NCI-H187 (cell line): Measurements from ENCODE around the gene CD1D.
"Not testable (repeated sequence)": the region's sequence is repeated elsewhere in the genome, so short reads cannot be mapped to it uniquely, and the experiment has no call there.

Experiments used
- DNase-seq, 2 experiments: peaks; one replicate each; lab custom pipeline; 2025; lab: John Stamatoyannopoulos, UW

Gene CD1D

DNA sequence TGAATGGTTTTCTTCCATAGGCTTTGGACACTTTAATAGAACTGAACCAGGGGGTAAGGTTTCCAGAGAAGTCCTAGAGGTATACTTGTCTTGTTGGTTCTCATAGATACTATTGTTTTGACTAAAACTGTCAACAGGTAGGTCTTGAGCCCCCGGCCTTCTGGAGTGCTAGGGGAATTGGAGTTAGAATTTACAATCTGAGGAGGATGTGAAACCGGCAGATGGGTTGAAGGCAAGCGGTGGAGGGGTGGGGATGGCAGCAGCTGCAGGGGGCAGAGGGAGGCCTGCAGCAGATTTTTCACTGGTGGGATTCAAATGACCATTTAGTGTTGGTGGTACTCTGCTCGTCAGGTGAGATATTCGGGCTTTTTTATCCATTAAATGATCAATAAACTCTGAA lies 4.3 kb upstream of the CD1D start:
- DNase-seq = no peak

- not testable (repeated sequence) for DNase-seq
Measured at GRCh38 chr1:158176849-158177699, 3.6 kb upstream of the CD1D start.

DNA sequence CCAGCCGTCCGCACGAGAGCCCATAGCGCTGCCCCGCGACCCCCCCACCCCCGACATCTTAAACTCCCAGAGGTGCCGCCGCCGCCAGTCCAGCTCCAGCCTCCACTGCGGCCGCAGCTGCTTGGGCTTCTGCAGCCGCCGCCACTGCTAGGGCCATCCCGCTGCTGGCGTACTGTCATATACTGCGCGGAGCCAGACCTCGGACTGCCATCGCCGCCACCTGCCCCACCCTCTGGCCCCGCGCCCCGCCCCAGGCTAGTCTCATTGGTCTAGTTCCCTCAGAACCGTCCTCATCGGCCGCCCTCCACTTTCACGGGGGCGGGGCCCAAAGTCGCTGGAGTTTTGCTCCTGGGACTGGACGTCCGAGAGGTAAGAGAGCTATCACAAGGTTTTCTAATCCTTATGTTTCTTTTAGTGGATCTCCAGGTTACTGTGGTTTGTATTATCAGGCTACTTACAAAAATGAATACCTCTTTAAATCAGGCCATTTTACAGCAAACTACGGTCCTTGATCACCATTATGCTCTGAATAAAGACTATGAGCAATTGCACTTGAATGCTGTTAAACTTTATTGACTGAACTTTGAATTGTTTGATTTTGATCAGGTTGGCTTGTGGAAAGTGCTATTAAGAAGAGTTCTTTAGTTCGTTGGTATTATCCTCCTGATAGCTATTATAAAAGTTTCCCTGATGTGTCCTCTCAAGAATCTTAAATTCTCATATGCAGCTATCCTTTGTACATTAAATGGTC lies 2.8 kb upstream of the CD1D start:
- peak in 1 of 2 experiments; percentile 26 for DNase-seq

DNA sequence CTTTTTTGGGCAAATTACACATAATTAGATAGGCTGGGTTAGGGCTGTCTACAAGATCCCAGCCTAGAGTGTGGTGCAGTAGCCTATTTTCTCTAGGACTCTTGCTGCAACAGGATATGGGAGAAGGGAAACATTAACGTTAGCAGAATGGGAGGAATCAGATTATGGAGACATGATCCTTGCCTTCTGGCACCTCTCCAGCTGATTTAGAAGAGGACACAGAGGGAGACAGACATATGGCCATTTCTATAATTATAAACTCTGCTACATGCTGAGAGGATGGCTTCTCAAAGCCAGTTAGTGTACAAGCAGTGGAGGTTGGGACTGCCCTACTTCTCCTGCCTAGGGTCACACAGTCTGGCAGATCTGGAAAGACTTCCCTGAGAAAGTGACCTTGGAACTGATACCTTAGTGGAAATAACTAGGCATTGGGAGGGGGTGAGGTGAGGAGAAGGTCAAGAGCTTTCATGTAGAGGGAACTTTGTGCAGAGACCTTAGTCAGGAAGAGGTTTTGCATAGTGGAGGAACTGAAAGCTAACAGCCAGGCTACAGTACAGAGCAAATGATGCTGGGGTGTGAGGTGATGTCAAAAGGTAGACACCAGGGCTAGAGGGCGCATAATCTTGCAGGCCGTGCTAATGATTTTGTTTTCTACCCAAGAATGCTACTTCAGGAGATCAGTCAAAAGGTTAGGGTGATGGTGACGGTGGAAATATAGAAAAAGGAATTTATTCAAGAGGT lies 1.2 kb upstream of the CD1D start:
- DNase-seq = no peak

GRCh38 chr1:158181577-158181922 lies 855 bp downstream of the CD1D start:
- no peak for DNase-seq

- DNase-seq = no peak
Measured at GRCh38 chr1:158185770-158186169, 5.1 kb downstream of the CD1D start.

DNA sequence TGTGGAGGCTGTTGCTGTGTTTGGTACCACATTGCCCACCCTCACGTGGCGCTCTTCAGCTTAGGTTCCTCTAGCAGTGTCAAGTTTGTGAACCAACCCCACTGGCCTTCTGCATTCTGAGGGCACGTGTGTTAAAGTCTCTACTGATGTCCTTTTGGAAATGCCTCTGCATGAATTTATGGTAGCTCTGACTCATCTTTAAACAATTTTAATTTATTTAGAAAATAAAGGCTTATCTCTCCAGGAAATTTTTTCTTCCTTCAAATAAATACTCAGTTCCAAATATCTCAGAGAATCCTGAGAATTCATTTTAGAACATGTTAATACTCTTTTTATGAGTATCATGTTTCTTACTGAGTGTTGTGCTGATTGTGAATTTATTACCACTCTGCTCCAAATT lies 5.5 kb downstream of the CD1D start:
- no peak for DNase-seq

DNA sequence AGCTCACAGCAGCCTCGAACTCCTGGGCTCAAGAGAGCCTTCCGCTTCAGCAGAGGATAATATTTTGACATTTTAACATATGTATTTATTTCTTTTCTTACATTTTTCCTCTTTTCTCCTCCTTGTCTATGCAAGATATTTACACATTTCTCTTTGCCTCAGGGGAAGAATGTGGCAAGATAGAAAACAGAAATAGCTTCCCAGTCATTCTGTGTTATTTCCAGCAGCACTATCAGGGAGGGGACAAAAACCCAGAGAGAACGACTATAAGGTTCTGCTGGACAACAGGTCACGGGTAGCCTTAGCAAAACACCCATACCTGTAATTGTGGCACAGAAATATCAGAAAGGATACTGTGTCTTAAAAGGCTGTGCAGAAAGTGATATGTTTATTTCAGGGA lies 7.9 kb downstream of the CD1D start:
- no peak for DNase-seq

DNA sequence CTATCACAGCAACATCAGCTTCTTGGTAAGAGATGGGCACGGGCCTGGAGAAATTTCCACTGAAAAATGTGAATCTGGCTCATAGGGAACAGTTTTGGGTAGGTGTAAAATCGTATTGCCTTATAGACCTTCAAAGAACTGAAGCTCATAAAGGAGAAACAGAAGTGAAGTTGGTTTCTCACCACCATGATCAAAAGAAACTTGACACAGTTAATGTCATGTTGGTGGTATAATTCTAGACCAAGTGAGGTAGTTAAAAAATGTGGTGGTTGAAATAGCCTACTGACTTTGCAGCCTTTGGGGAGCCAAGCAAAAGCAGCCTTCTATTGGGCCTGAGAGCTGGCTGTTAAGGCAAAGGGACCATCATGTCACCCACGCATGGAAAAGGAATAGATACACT lies 8.9 kb downstream of the CD1D start:
- no peak for DNase-seq

DNA sequence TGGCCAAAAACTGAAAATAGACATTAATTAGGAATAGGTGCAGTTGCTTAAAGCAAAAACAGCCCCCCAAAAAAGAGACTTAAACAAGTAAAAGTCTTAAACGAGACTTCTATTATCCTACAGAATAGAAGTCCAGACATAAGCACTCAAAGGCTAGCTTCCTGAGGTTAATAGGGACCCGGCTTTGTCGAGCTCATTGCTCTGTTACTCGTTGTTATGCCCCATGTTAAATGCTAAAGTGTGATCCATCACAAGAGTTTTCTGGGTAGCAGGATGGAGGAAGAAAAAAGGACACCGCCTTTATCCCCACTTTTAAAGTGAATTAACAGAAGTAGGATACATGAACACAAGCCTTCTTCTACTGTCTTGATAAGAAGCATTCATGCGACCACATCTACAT lies 10.6 kb downstream of the CD1D start:
- no peak for DNase-seq

DNA sequence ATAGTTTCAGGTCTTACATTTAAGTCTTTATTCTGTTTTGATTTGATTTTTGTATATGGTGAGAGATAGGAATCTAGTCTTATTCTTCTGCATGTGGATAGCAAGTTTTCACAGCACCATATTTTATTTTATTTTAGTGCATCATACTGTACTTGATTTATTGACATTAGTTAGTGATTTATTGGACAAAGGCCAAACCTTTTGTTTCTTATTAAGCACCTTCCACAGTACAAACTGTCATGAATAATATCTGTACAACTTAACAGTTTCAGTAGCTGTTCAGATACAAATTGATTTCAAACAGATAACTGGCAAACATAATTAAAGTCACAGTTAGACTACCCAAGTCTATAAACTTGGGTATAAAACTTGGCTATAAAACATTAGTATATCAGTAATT lies 15.8 kb downstream of the CD1D start:
- no peak for DNase-seq

DNA sequence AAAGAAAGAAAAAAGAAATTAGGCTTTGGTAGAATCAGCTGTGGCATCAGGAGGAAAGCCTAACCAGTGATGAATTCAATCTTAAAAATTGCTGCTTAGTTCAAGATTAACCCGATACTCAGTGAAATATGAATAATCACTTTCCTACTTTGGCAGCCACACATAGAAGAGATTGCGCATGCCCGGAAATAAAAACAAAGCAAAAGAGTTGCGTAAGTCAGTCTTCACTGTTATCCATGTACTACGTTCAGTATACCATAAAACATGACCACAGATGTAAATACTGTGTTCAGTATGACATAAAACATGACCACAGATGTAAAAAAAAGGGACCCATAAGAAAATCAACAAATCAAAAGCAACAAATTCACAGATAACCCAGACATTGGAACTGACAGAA lies 19.2 kb downstream of the CD1D start:
- no peak for DNase-seq

GRCh38 chr1:158200527-158200926 lies 19.8 kb downstream of the CD1D start:
- DNase-seq = no peak

- DNase-seq = peak in 1 of 2 experiments; percentile 31
Measured at GRCh38 chr1:158203693-158204457, 23.2 kb downstream of the CD1D start.

GRCh38 chr1:158204458-158204827 lies 23.7 kb downstream of the CD1D start:
- DNase-seq = no peak

DNA sequence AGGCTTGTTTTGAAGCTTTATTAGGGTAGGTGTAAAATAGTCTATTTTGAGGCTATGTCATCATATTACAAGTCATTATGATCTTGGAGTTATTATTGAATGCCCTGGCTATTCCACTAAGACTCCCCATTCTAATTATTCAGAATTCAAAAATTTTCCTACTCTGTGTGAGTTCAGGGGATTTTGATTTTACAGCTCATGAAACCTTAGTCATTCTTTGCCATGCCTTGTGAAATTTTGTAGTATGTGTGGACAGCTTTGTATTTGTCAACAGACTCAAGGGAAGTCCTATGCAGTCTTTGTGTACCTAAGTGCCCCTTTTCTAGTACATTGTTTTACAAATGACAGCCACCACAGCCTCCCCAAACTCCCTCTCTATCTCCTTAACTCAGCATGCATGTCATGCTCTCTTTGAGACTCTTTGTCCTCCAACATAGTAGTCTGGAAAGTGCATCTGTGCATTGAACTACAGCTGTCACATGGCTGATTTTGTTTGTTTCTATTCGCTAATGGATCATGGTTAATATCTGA lies 28.0 kb downstream of the CD1D start:
- no peak for DNase-seq

DNA sequence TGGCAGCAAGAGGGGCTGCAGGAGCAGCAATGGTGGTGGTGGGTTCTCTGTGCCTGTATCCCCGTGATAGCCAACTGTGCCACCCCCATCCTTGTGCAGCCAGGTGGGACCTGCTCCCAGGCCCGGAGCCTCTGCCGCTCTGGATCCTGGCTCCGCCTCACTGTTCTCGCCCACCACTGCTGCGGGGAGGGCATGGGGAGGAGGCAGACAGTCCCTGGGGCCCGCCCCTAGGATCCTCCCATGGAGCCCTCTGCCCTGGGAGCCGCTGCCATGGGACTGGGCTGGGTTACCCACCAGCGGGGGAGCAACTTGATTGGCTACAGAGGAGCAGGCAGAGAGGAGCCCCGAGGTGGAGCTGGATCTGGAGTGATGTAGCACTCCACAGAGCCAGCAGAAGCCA lies 31.6 kb downstream of the CD1D start:
- DNase-seq = no peak

DNA sequence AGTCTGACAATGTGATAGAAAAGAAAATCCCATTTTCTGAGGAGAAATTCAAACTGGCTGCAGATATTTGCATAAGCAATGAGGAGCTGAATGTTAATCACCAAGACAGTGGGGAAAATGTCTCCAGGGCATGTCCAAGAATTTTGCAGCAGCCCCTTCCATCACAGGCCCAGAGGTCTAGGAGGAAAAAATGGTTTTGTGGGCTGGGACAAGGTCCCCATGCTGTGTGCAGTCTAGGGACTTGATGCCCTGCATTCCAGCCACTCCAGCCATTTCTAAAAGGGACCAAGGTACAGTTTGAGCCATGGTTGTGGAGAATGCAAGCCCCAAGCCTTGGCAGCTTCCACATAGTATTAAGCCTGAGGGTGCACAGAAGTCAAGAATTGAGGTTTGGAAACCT lies 42.8 kb downstream of the CD1D start:
- not testable (repeated sequence) for DNase-seq

DNA sequence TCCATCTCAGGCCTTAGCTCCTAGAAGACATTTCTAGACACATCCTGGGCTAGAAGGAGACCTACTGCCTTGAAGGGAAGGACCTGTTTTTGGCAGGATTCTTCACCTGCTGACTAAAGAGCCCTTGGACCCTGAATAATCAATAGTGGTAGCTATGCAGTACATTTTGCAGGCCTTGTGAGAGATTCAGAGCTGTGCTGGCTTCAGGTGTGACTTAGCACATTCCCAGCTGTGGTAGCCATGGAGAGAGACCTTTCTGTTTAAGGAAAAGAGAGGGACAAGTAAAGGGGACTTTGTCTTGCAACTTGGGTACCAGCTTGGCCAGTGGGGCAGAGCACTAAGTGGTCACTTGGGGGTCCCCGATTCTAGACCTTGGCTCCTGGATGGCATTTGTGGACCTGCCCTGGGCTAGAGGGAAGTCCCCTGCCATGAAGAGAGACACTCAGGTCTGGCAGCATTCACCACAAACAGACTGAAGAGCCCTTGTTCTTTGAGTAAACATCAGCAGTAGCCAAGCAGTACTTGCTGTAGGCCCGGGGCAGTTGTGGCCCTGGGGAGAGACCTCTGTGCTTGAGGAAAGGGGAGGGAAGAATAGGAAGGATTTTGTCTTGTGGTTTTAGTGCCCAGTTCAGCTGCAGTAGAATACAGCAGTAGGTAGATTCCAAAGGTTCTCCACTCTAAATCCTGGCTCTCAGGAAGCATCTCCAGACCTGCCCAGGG lies 47.4 kb downstream of the CD1D start:
- DNase-seq = no peak
